KOPT-K1 (cell line): Measurements from ENCODE around the gene CRMP1.
"Not testable (repeated sequence)": the region's sequence is repeated elsewhere in the genome, so short reads cannot be mapped to it uniquely, and the experiment has no call there.

Experiments
- H3K27ac ChIP-seq: fragments of 200-600 bp; sonication (generic); 2 replicates; pipeline ENCODE4 v1.5.1; 2016; ENCODE audit warnings: antibody characterized with exemption, mild to moderate bottlenecking, low read depth, low read length; ENCODE audit not compliant: poor library complexity, severe bottlenecking
- H3K36me3 ChIP-seq: fragments of 200-600 bp; sonication (generic); 2 replicates; pipeline ENCODE4 v1.5.1; 2017; ENCODE audit warnings: antibody characterized with exemption, mild to moderate bottlenecking, low read length, moderate library complexity; ENCODE audit not compliant: insufficient read depth
- H3K9me3 ChIP-seq: fragments of 200-600 bp; sonication (generic); 2 replicates; pipeline ENCODE4 v1.5.1; 2017; ENCODE audit warnings: antibody characterized with exemption, low read length, mild to moderate bottlenecking; ENCODE audit not compliant: insufficient read depth, poor library complexity, severe bottlenecking

CRMP1 gene

DNA sequence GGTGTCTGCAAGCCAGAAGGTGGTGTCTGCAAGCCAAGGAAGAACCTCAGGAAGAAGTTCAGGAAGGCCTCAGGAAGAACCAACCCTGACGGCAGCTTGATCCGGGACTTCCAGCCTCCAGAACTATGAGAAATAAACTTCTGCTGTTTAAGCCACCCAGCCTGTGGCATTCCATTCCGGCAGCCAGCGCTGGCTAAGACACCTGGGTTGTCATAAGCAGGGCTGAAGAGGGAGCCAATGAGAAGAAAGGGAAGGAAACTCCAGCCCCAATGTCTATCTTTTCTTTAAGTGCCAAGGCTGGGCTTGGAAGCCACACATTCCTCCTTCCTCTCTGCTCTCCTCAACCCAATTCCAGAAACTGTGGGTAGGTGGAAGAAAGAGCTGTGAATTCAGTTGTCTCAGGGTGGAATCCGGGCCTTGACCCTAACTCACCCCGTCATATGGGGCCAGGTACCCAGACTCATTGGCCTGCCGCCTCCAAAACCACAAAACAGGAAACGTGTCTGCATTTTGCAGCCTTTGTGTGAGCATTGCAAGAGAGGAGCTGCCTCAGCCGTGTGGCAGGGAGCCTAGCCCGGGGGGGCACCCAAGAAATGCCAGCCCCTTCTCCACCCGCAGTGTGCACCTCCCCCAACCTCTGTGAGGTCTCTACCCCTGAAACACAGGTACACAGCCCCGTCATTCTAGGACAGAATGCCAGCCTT lies 26.8 kb downstream of the CRMP1 start:
- Histone ChIP-seq H3K27ac (no peak overlapping the region), H3K36me3 (no peaks in the 10 kb centered on the region), H3K9me3 (no peaks in the 10 kb centered on the region)

DNA sequence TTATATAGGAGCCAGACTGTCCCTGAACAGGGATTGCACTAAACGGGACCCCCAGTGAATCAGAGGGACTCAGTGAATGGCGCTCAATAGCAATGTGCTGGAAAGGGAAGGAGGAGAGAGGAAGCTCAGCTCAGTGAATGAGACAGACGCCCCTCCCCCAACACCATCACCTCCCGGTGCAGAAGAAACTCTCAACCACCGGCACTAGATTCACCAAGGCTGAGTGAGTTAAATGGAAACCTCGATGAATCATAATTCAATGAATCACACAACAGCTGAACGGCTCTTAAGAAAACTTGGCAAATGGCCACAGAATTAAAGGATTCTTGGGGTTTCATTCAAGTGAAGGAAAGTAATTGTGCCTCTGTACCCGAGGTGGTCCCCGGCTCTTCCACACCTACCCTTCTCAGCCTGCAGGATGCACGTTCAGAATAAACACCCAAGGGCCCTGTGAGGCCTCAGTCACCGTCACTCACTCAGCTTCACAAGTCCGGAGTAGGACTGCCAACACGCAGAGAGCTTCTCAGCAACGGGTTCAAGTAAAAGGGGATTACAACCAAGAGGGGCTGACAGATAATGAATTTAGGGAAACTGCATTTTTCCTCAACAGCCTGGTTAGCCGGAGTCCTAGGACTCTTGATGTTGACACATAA lies 29.3 kb downstream of the CRMP1 start:
- H3K27ac ChIP-seq, result no peak overlapping the region
- H3K9me3 ChIP-seq, result no peaks in the 10 kb centered on the region
- no peaks in the 10 kb centered on the region for H3K36me3 ChIP-seq

DNA sequence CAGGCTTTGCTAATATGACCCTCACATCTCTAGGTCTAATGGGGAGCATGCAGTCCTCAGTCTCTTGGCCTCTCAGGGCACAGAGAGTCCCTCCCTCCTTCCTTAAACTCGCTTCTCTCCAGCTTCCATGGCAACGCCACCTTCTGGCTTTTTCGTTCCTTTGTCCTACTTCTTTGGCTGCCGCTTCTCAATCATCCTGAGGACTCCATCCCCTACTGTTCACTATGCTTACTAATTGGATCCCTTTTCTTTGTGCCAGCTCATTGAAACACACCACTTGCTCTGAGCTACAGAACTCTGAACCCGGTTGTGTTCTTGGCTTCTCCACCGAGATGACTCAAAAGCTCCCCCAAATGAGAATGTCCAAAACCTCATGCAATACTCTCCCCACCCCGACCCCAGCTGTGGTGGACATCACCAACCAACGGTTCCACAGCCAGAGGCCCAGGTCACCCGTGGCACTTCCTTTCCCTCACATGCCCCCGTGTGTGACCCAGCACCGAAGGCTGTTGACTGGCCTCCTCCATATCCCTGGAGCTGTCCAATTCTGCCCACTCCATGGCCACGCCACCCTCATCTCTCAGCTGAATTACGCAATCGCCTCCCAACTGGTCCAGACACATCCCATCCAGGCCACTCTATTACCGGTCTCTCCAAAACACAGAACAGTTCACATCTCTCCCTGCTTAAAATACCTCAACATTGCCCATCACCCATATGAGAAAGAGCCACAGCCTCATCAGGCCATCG lies 34.7 kb downstream of the CRMP1 start:
- no peak overlapping the region for H3K27ac ChIP-seq
- H3K36me3 ChIP-seq, result no peaks in the 10 kb centered on the region
- no peaks in the 10 kb centered on the region for H3K9me3 ChIP-seq

DNA sequence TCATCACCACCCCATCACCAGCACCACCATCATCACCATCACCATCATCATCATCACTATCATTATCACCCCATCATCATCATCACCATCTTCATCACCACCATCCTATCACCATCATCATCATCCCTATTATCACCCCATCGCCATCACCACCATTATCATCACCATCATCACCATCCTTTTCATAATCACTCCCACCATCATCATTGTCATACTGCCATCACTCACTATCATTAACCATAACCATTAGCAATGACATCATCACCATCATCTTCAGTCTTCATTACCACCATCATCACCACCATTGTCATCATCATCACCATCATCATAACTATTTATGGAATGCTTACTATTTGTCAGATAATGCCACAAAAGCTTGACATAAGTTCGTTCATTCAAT lies 35.7 kb downstream of the CRMP1 start:
- Histone ChIP-seq H3K36me3 (no peaks in the 10 kb centered on the region), H3K27ac (no peak overlapping the region)

DNA sequence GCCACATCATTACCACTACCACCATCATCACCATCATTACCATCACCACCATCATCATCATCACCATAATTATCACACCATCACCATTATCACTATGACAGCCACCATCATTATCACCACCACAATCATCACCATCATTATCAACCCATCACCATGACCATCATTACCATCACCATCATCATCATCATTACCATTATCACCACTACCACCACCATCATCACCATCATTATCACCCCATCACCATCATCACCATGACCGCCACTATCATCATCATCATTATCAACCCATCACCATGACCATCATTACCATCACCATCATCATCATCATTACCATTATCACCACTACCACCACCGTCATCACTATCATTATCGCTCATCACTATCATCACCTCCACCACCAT lies 36.5 kb downstream of the CRMP1 start:
- H3K9me3 ChIP-seq, H3K27ac ChIP-seq, H3K36me3 ChIP-seq: not testable (repeated sequence)

More for the DNA sequence above, 35.7 kb downstream of the CRMP1 start:
- no peaks in the 10 kb centered on the region for H3K9me3 ChIP-seq

DNA sequence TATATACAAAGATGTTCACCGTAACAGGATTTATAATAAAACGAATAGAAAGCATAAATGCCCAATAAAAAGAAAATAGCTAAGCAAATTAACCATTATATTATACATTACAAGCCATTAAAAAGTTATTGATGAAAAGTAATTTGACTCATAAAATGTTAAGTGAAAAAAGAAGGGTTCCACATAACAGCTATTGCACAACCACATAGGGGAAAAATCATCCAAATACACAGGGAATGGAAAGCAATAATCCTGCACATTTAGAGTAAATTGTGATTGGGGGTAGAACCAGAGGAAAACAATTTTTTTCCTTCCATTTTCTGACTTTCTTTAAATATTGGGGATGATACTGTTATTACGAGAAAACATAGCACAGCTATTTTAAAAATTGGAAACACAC lies 38.0 kb downstream of the CRMP1 start:
- Histone ChIP-seq H3K36me3 (no peaks in the 10 kb centered on the region), H3K9me3 (no peaks in the 10 kb centered on the region)

DNA sequence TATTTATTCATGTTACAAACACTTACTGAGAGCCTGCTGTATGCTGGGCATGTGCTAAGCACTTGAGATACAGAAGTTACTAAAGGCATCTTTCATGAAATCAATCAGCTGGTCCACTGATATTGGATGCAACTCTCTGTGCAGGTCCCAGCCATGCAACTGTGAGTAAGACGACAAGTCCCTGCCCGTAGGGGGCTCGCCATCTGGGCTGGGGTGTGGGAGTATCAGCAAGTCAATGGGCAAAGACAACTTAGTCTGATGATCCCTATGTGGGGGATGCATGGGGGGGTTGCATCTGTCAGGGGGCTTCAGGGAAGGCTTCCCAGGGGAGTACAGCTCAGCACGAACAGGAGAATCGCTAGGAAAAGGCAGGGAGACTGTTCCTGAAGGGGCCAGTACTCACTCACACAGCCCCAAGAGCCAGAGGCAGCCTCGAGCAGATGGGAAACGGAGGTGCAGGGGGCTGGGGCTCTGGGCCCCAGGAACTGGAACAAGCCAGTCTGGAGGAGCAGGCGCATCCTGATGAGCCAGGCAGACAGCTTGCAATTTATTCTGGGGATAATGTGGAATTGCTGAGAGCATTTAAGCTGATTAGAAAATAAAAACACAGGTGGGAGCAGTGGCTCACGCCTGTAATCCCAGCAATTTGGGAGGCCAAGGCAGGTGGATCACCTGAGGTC lies 40.2 kb downstream of the CRMP1 start:
- Histone ChIP-seq H3K27ac (no peak overlapping the region), H3K9me3 (no peaks in the 10 kb centered on the region), H3K36me3 (no peaks in the 10 kb centered on the region)

More for the DNA sequence above, 38.0 kb downstream of the CRMP1 start:
- no peak overlapping the region for H3K27ac ChIP-seq

DNA sequence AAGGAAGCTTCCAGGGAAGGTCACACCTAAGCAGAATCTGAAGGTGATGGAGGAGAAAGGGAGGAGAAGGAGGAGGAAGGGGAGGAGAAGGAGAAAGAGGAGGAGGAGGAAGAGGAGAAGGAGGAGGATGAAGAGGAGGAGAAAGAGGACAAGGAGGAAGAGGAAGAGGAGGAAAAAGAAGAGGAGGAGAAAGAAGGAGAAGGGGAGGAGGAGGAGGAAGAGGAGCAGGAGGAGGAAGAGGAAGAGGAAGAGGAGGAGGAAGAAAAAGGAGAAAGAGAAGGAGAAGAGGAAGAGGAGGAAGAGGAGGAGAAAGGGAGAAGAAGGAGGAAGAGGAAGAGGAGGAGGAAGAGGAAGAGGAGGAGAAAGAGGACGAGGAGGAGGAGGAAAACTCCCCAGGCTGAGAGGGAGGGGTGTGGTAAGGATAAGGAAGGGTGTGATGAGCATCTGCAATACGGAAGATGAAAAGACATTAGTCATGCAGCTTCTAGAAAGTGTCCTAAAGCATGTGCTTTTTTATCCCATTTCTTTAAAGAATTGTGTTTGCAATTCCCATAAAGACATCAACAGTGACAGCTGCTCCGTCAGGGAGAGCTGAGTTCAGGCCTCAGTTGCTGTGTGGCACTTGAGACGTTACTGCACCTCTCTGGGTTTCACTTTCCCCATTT lies 41.1 kb downstream of the CRMP1 start:
- H3K36me3 ChIP-seq, result no peaks in the 10 kb centered on the region
- H3K9me3 ChIP-seq, result no peaks in the 10 kb centered on the region
- no peak overlapping the region for H3K27ac ChIP-seq

DNA sequence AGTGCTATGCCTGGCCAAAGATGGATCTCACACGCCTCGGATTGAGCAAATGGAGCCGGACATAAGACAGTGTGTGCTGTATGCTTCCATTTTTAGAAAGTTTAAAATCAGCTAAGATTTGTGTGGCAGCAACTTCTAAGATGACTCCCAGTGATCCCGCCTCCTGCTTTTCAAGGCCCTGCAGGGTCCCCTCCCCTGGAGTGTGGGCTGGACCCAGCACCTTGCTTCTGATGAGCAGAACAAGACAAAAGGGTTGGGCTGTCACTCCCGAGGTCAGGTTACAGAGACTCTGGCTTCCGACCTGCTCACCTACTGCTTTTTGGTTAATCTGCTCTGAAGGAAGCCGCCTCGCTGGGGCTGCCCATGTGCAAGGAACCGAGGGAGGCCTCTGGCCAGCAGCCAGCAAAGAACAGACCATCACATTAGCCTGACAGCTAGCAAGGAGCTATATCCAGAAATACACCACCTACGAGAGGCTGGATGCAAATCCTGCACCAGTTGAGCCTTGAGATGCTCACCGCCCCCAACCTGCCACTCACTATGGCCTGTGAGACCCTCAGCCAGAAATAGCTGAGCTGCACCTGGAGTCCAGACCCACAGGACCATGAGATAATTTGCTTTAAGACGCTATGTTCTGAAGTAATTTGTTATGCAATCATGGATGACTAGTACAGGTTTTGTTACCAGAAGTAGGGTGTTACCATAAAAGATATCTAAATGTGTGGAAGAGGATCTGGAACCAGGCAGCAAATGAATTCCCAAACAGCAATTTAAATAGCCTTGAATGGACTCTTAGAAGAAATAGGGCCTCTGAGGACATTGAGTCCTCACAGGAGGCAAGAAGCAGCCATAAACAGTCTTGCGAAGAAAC lies 47.6 kb downstream of the CRMP1 start:
- Histone ChIP-seq H3K27ac (no peak overlapping the region), H3K9me3 (no peaks in the 10 kb centered on the region), H3K36me3 (no peaks in the 10 kb centered on the region)

DNA sequence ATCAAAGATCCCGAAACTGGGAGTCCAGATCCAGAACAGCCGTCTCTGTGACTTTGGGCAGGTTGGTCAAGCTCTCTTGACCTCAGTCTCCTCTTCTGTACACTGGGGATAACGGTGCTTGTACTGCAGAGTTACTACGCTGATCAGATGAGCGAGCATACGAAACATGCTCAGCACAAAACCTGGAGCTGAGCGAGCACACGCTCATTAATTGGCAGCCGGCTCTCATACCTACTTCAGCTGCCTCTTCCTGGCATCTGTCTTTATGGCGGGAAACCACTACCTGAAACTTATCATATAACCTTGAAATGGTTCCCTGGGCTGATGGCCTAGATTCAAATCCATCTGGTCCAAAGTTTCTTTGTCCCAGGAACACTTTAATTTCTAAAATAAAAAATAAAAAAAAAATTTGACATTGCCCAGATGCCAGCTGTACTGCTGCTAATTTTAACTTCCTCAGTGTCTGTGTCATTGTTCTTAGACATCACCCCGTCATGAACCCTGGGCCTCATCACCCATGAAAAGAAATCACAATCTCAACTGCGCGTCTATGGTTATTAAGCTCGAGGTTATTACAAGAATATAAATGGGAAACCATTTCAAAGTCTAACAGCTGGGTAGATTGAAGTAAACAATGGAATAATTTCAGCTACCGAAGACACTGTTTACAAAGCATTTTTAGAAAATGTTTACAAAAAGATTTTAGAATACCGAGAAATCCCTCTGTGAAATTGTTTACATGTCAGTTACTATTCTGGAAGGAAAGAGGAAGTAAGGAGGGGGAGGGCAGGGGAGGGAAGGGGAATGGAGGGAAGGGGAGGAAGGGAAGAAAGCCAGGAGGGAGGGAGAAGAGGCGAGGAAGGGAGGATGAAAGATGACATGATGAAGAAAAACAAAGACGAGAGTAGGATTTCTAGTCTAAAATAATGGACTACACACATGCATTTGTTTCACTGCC lies 49.0 kb downstream of the CRMP1 start:
- Histone ChIP-seq H3K36me3 (no peaks in the 10 kb centered on the region), H3K9me3 (no peaks in the 10 kb centered on the region), H3K27ac (no peak overlapping the region)

DNA sequence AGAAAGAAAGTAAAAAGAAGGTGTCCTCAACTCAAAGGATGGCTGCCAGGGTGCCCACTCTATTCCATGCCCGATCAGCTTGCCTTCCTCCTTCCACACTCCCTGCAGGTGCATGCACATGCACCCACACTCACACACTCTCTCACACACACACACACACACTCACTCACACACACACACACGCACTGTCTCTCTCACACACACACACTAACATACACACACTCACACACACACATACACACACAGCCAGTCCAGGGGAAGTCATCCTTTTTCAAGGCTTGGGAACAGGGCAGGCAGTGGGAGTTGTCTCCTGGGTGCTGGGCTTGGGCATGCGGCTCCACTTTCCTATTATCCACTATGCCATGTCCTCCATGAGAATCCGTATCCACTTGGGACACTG lies 50.4 kb downstream of the CRMP1 start:
- no peak overlapping the region for H3K27ac ChIP-seq
- no peaks in the 10 kb centered on the region for H3K9me3 ChIP-seq
- H3K36me3 ChIP-seq, result no peaks in the 10 kb centered on the region

DNA sequence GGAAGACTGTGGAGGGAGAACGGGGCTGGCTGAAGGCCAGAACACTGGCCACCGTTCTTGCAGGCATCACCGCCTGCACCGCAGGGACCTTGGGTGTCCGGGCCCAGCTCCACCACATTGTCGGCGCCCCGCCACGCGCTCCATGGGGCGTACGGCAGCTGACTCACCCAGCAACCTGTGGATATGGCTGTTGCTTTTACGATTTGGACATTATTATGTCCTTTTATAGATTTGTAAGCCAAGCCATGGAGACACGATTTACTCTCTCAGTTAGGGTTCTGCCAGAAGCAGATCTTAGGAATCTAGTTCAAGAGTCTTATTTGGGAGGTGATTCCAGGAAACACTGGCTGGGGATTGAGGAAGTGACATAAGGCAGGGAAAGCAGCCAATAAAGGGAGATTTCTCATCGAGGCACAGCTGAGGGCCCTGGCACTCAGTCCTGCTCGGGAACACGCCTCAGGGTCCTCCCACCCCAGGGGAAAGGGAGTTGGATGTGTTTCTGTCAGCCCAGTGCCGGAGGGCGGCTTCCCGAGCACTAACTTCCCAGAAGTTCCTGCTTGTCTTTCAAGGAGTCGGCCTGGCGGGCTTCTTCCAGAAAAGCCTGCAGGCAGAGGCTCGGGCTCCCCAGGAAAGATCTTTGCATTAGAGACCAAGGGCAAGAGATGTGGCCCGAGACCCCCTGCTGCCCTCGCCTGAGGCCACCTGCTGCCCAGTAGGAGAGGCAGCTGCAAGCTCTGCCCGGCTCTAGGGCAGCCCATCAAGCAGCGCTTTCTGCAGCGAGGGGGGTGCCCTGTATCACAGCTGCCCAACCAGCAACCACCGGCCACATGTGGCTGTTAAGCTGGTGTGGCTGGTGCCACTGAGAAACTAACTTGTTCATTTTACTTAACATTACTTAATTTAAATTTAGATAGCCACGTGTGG lies 52.9 kb downstream of the CRMP1 start:
- no peaks in the 10 kb centered on the region for H3K36me3 ChIP-seq
- H3K9me3 ChIP-seq, result no peaks in the 10 kb centered on the region
- H3K27ac ChIP-seq, result no peak overlapping the region
